Astrocyte of the spinal cord (primary cell): Measurements from ENCODE around the gene ADNP2.

Experiments
- DNase-seq: peaks from one replicate; pipeline ENCODE4 v3.0.0; 2011; ENCODE audit warnings: low read depth, low spot score
- H3K4me3 ChIP-seq: 2 replicates; pipeline ENCODE4 v1.5.1; 2011; ENCODE audit warnings: low read depth, mild to moderate bottlenecking, low read length, moderate library complexity
- in situ Hi-C: cut with HindIII; loops from 2 replicates; pipeline ENCODE4 v1.10.0; 2017; ENCODE audit warnings: low sequenced_read_pairs
- TF ChIP-seq, protein P1 (sequence below): IDR thresholded peaks from 2 replicates; pipeline ENCODE4 v1.5.1; 2012; ENCODE audit warnings: low read depth, mild to moderate bottlenecking, low read length, inconsistent platforms

The ADNP2 gene

DNA sequence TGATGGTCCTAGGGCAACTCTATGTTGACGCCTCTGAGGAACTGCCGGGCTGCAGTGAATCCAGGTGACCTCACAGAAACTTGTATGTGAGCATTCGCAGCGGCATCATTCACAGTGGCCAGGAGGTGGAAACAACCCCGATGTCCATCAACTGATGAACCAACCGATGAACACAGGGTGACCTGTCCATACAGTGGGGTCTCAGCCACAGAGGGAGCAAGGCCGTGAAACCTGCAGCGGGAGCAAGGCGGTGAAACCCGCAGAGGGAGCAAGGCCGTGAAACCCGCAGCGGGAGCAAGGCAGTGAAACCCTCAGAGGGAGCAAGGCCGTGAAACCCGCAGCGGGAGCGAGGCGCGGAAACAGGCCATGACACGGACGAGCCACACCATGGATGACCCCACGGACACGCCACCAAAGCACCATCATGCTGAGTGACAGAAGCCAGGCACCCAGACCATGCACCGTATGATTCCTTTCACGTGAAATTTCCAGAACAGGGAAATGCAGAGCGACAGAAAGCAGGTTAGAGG is 75.2 kb downstream of the ADNP2 start:
- in situ Hi-C loops, result no loop called here
- TF ChIP-seq, protein P1, sequence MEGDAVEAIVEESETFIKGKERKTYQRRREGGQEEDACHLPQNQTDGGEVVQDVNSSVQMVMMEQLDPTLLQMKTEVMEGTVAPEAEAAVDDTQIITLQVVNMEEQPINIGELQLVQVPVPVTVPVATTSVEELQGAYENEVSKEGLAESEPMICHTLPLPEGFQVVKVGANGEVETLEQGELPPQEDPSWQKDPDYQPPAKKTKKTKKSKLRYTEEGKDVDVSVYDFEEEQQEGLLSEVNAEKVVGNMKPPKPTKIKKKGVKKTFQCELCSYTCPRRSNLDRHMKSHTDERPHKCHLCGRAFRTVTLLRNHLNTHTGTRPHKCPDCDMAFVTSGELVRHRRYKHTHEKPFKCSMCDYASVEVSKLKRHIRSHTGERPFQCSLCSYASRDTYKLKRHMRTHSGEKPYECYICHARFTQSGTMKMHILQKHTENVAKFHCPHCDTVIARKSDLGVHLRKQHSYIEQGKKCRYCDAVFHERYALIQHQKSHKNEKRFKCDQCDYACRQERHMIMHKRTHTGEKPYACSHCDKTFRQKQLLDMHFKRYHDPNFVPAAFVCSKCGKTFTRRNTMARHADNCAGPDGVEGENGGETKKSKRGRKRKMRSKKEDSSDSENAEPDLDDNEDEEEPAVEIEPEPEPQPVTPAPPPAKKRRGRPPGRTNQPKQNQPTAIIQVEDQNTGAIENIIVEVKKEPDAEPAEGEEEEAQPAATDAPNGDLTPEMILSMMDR, result no peak
- no peak for DNase-seq

DNA sequence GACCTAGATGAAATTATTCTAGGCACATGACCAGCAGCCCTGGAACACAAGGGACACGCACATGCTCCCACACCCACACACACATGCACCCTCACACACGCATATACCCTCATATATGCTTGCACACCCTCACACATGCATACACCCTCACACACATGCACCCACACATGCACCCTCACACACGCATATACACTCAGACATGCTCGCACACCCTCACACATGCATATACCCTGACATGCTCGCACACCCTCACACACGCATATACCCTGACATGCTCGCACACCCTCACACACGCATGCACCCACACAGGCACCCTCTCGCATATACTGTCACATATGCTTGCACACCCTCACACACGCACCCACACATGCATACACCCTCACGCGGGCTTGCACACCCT is 76.5 kb downstream of the ADNP2 start:
- in situ Hi-C loops, result no loop called here
- no peak for DNase-seq
- TF ChIP-seq, protein P1, result no peak
- H3K4me3 ChIP-seq, result no peak overlapping the region

More for the DNA sequence above, 75.2 kb downstream of the ADNP2 start:
- no peak overlapping the region for H3K4me3 ChIP-seq

DNA sequence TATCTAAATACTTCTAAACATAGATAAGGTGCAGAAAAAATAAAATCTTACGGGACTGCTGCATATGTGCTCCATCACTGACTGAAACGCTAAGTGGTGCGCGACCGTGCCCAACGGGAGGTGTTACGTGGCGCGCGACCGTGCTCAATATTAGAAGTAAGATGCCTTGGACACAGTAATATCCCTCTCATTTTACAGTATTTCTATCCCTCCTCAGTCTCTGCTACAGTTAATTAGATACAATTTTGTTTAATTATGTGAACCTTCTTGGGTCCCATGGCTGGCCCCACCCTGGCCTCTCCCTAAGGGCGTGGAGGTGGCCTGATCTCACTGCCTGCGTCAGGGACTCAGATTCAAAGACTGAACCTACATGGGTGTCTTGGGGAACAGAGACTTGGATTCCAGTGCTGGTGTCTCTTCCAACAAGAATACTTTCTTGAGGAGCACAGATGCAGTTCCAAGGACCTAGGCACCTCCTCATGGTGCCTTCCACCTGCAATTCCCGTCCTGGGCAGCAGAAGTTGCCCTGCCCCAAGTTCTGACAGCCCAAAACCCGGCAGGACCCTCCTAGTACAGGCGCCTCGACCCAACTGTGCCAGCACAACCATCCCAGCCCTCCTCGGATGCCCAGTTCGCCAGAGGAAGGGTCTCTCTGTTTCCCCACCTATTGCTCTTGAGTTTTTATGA is 79.0 kb downstream of the ADNP2 start:
- TF ChIP-seq, protein P1, result no peak
- in situ Hi-C loops, result no loop called here
- no peak for DNase-seq
- no peak overlapping the region for H3K4me3 ChIP-seq

DNA sequence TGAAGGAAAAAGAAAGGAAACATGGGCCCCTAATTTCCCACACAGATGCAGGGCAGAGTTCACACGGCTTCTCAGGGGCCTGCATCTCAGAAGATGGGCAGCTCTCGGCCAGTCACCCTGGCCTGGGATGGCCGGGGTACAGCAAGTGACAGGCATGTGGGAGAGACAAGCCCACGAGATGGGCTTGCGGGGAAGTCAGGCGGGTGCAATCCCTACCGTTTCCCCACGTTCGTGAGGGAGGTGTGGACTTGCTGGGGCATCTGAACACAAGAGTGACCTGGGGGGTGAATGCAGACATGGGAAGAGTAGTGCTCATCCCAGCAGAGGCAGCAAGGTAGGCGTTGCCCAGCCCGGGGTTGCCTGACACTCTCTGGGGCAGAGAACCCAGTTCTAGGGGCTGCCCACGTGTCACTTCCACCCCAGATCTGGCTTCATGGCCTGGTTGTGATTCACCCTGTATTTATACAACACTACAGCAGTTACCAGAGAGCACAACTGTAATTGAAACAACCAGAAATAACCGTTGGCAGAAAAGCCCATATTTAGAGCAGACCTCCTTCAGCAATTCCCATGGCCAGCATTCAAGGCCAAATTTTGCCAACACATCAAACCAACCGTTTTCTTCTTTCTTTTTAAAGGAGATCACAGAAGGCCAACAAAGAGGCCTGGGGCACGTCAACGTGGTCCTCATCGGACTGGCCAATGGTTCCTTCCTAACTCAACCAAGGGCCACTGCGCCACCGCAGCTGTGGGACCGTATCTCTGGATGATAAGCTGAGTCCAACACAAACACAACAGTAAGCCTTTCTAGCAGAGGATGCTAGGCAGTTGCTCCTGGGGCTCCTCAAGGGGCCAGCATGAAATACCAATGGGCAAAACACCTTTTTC is 79.8 kb downstream of the ADNP2 start:
- DNase-seq, result no peak
- TF ChIP-seq, protein P1, result no peak
- no peak overlapping the region for H3K4me3 ChIP-seq
- in situ Hi-C loops, result no loop called here

DNA sequence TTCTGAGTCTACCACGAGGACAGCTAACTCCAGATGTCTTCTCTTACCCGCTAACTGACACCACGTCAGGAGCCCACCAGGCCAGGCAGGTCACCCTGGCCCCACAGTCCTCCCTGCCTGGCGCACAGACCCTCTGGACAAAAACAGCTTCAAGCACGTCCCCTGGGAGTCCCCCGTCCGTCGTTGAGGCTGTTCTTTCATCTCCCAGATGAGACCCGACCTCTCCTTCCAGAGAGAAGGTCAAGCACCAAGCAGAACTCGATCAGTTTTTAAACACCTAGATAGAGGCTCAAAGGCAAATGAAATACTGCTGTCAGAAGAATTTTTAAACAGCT is 80.4 kb downstream of the ADNP2 start:
- TF ChIP-seq, protein P1, result no peak
- H3K4me3 ChIP-seq, result no peak overlapping the region
- in situ Hi-C loops, result no loop called here
- DNase-seq, result no peak
